GM18519 (cell line): ENCODE measurements around the gene SLC39A1.

ENCODE experiments used
- ATAC-seq: cut with Tn5 transposase; IDR thresholded peaks from one replicate; pipeline ENCODE4 v1.9.1; 2021; ENCODE audit warnings: mild to moderate bottlenecking, moderate library complexity; ENCODE audit not compliant: unreplicated experiment, low FRiP score

SLC39A1 gene

GRCh38 chr1:153954826-153955225 is 8.5 kb downstream of the SLC39A1 start:
- no peak for ATAC-seq

GRCh38 chr1:153953859-153954365 is 9.4 kb downstream of the SLC39A1 start:
- ATAC-seq: no peak

DNA sequence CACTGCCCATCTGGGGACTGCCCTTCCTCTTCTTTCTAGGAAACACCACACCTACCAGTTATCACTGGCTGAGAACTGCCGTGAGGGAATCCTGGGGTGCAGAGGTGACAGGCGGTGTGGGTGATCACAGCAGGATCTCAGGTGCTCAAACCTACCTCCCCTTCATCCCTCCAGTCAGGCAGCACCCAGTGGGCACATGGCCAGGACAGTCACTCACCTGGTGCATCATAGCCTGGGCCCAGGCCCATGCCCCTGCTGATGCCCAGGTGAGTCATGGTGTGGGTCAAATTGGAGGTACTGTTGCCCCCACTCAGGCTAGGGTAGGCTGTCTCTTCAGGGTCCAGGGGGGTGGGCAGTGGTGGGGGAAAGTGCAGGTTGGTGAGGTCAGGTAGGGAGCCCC is 11.5 kb downstream of the SLC39A1 start:
- no peak for ATAC-seq

- no peak for ATAC-seq
Measured at GRCh38 chr1:153951183-153951582, 12.2 kb downstream of the SLC39A1 start.

GRCh38 chr1:153946622-153947241 is 16.6 kb downstream of the SLC39A1 start, which contains the start of gene DENND4B:
DENND4B (minus strand) TSS chr1:153946718; CDS start chr1:153944374, 2,344 bp downstream.
- peak; percentile 44 for ATAC-seq

DNA sequence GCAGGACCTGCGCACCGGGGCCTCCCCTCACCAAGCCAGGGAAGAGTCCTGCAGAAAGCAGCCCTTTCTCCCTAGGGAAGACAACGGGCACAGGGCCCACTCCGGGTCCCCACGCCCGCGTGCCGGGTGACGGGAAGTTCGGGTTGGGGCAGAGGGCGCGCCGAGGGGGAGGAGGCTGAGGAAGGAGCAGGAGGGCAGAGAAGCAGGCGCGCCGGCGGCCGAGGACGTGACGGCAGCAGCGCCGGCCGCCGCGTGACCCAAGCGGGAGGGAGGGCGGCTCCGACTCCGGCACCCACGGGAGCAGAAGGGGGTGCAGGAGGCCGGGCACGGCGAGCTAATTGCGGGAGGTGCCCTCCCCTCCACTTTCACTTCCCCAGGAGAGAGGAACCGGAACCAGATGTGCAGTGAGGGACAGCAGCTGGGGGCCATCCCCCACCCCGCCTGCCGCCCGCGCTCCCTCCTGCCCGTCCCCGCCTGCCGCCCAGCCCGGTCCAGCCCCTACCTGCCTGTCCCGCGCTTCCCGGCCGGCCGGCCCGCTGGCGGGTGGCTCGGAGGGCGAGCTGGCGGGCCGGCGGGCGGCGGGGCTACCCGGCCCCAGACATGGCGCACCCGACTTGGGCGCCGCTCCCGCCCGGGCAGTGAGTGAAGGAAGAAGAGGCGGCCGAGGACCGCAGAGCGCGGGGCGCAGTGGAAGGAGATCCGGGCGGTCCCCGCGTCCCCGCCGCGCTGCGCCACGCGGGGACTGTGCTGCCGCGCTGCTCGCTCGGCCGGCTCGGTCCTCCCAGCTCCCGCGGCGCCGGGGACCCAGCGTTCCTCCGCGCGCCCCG is 17.3 kb downstream of the SLC39A1 start:
- peak; percentile 37 for ATAC-seq

DNA sequence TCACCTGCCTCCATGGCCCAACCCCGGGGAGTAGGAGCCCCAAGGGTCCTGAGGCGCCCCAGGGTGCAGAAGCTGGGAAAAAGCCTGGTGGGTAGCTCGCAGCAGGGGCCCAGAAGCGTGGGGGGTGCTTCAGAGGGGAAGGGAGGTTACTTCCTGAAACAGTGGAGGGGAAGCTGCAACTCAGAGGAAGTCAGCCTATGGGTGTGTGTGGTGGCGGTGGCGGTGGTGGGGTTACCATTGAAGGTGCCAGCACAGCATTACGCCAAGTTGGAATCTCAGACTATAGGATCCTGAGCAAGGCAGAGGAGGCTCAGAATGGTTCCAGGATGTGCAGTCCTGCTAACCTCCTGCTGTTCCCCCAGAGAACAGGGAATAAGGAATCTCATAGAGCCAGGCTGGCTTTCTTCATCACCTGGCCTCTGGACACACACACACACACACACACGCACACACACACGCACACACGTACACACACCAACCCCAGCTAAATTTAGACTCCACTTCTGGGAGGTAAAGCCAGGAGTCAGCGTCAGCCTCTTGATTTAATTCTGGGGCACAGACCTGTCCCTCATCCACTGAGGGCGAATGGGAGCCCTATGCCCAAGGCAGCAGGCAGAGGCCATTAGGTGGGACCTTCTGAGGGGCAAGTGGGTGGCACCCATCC is 18.1 kb downstream of the SLC39A1 start:
- ATAC-seq: no peak

- ATAC-seq: no peak
Measured at GRCh38 chr1:153944827-153945117, 18.6 kb downstream of the SLC39A1 start.

- no peak for ATAC-seq
Measured at GRCh38 chr1:153944005-153944826, 19.1 kb downstream of the SLC39A1 start.

GRCh38 chr1:153942766-153943549 is 20.4 kb downstream of the SLC39A1 start:
- no peak for ATAC-seq

DNA sequence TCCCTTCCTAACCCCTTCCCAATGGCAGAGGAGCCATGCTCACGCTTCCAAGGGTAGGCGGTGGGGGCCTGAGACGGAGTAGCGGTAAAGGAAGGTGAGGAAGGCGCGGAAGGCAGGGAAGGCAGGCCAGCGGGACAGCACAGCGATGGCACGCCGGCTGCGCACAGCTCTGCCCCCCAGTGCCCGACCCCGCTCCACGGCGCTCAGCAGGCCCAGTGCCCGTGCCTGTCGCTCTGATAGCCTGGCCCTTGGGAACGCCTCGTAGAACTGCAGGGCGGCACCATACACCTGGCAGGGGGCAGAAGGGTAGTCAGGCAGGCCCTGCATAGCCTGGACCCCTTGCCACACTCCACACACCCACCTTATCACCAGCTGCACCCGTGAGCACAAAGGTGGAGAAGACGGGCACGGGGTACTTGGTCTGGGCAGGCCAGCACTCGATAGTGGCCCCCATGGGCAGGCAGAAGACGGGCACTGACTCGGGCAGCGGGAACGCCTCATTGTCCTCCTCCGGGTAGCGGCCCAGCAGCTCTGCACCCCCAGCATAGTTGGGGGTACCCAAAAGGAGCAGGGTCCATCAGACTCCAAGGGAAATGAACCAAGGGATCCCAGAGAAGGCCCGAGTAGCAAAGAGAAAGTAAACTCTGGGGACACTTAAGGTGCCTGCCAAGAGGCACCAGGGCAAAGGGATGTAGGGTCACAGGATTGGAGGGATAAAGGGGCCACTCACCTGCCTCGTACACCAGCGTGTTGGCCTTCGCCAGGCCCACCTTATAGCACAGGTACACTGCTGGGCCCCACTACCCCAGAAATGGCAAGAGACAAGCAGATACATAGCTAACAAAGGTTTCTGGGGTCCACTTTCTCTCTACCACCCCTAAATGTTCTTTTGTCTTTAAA is 21.3 kb downstream of the SLC39A1 start:
- ATAC-seq: no peak

GRCh38 chr1:153940756-153941155 is 22.6 kb downstream of the SLC39A1 start:
- ATAC-seq: no peak

GRCh38 chr1:153939476-153939875 is 23.9 kb downstream of the SLC39A1 start:
- no peak for ATAC-seq

DNA sequence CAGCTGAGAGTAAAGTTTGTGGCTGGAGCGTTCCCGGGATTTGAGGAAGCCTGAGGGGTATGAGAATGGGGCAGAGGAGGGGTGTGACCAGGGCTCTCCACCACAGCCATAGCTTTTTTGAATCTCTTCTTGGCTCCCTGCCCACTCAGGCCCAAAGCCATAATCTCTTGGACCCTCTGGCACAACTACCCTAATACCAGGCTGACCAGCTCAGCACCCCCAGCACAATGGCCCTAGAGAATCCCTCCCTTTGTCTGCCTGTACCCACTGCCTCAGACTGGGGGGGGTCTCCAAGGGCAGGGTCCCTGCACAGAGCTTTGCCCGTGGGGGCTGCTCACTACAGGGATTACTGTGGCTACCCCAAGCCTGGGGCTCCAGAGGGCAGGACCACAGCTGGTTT is 24.3 kb downstream of the SLC39A1 start:
- no peak for ATAC-seq

DNA sequence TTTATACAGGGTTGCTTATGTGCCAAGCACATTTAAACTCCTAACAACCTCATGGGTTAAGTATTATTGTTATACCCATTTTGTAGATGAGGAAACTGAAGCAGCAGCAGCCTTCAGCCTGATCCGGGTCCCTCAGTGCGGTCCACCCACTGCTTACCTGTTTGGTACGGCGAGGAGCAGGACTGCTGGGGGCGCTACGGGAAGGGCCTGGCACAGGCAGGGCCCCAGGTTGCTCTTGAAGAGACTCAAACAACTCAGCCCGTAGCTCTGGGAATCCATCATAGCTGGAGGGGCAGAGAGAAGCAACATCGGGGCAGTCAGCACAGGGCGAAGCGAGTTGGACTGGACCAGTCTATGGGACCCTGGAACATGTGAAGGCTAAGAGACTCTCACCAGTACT is 26.0 kb downstream of the SLC39A1 start:
- no peak for ATAC-seq

- no peak for ATAC-seq
Measured at GRCh38 chr1:153936011-153936802, 27.1 kb downstream of the SLC39A1 start.

DNA sequence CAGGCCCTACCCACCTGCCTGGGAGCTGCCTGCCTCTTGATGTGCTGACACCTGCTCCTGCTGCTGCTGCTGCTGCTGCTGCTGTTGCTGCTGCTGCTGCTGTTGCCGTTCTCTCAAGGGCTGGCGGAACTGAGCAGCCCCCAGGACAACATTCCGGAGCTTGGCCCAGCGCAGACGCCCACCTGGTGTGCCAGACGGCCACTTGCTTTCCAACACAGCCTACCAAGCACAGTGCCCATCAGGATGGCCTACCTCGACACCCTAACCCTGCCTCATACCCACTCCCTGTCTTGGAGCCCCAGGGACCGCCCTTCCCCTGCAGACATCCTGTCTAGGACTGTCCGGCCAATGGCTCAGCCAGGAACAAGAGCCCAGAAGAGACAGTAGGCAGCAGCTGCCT is 28.6 kb downstream of the SLC39A1 start:
- ATAC-seq: no peak

DNA sequence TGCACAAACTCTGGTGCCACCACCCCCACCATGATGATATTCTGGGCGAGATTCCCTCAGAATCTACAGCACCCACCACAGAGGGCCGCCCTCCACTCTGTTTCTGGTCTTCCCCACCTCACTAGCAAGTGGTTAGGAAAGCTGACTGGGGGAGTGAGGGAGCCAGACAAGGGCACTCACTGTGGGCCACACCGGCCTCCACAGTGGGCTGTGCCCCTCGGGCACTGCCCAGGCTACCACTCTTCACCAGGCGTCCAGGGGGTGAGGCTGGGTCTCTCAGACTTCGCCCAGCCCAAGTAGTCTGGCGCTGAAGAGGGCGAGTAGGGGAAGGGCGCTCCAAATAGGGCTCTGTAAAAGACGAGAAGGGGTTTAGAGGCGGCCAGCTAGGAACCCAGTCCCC is 29.4 kb downstream of the SLC39A1 start:
- no peak for ATAC-seq
